Measurements from ENCODE around the gene SLC37A1. TPM values are rescaled to one million over a fixed set of nuclear protein-coding genes. Genes with fewer than 3 reads are reported as not detected.

The SLC37A1 gene
- total and polyA plus RNA-seq, 2 of the 13 experiments (the other 11 are each of a cell fraction or from before 2014, with no cell fraction given), result 0.22 to 0.40 TPM

DNA sequence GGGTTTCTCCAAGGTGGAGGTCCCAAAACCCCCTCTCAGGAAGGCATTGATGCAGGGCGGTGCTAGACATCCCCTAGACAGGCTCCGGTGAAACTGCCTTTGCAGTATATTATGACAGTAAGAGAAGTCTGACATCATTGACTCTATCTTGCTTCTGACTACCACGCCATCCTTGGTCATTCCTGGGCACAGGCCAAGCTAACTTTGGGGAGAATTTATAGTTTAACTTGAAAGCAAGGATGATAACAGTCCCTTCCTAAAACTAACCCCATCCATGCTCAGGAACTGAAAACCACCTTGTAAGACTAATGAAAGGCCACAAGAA lies 47.9 kb upstream of the SLC37A1 start (continued):
- no peak for TF ChIP-seq PPARG (CRISPR knock-in tag; conservative IDR thresholded peaks at IDR 0.05)
- TF ChIP-seq ZNF30 (CRISPR knock-in tag; IDR thresholded peaks at IDR 0.05), result no peak
- TF ChIP-seq ADNP (CRISPR knock-in tag; IDR thresholded peaks at IDR 0.05), result no peak
- TF ChIP-seq YY1 (IDR thresholded peaks at IDR 0.05; ENCODE audit: insufficient read depth, insufficient replicate concordance, low read depth, low read length), result no peak
- TF ChIP-seq SIX4 (CRISPR knock-in tag; IDR thresholded peaks at IDR 0.05), result no peak
- TF ChIP-seq, protein P1, sequence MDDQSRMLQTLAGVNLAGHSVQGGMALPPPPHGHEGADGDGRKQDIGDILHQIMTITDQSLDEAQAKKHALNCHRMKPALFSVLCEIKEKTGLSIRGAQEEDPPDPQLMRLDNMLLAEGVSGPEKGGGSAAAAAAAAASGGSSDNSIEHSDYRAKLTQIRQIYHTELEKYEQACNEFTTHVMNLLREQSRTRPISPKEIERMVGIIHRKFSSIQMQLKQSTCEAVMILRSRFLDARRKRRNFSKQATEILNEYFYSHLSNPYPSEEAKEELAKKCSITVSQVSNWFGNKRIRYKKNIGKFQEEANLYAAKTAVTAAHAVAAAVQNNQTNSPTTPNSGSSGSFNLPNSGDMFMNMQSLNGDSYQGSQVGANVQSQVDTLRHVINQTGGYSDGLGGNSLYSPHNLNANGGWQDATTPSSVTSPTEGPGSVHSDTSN (CRISPR knock-in tag; IDR thresholded peaks at IDR 0.05; ENCODE audit: borderline replicate concordance), result no peak
- TF ChIP-seq, protein P2, sequence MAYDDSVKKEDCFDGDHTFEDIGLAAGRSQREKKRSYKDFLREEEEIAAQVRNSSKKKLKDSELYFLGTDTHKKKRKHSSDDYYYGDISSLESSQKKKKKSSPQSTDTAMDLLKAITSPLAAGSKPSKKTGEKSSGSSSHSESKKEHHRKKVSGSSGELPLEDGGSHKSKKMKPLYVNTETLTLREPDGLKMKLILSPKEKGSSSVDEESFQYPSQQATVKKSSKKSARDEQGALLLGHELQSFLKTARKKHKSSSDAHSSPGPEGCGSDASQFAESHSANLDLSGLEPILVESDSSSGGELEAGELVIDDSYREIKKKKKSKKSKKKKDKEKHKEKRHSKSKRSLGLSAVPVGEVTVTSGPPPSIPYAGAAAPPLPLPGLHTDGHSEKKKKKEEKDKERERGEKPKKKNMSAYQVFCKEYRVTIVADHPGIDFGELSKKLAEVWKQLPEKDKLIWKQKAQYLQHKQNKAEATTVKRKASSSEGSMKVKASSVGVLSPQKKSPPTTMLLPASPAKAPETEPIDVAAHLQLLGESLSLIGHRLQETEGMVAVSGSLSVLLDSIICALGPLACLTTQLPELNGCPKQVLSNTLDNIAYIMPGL (CRISPR knock-in tag; IDR thresholded peaks at IDR 0.05; ENCODE audit: borderline replicate concordance in 1 of 2, low read depth in 1 of 2), result no peak
- TF ChIP-seq ZNF121 (CRISPR knock-in tag; IDR thresholded peaks at IDR 0.05), result no peak
- TF ChIP-seq ZNF629 (CRISPR knock-in tag; conservative IDR thresholded peaks at IDR 0.05), result no peak

DNA sequence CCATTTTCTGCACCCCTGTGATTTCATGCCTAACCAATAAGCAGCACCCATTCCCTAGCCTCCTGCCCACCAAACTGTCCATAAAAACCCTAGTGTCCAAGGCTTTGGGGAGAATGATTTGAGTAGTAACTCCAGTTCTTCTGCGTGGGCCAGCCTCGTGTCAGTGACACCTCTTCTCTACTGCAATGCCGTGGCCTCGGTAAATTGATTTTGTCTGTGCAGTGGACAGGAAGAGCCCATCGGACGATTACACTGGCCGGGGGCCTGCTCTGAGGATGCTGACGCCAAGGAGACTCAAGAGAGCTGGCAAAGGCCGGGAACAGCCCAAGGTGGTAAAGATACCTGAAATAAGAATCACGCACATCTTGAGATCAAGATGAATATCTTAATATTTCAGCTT lies 47.0 kb upstream of the SLC37A1 start:
- Histone ChIP-seq H3K9ac (ENCODE audit: insufficient read depth, low read depth, low read length) (no peak overlapping the region), H3K36me3 (replicated peaks in 1 of 2; ENCODE audit: control insufficient read depth in 1 of 2, insufficient read depth in 2 of 2, low read length in 2 of 2) (no peaks in the 10 kb centered on the region), H3K27ac (ENCODE audit: extremely low read length, insufficient read depth, low read length) (no peak overlapping the region), H3K4me3 (replicated peaks in 1 of 3; ENCODE audit: insufficient read depth in 1 of 3, low read depth in 2 of 3, low read length in 3 of 3) (no peak overlapping the region), H3K9me3 (ENCODE audit: low read length) (no peaks in the 10 kb centered on the region), H2AFZ (ENCODE audit: low read length) (no peak overlapping the region), H3K27me3 (ENCODE audit: control insufficient read depth in 1 of 2, insufficient read depth in 2 of 2, low read length in 2 of 2) (no peaks in the 10 kb centered on the region), H3K79me2 (ENCODE audit: insufficient read depth, low read length) (no peaks in the 10 kb centered on the region), H4K20me1 (ENCODE audit: insufficient read depth, low read length) (no peaks in the 10 kb centered on the region), H3K4me2 (ENCODE audit: low read depth, low read length) (no peak overlapping the region), H3K4me1 (ENCODE audit: insufficient read depth, low read length) (peaks cover 16% of the 10 kb centered on the region)
- DNase-seq (ENCODE audit: low spot score) (no peak), FAIRE-seq (no peak), ATAC-seq (no peak)
- in situ Hi-C loops (cut with HindIII; ENCODE audit: extremely low pct_ligation_motif_present, low pct_unique_long_range_greater_than_20kb), result no loop called here
- TF ChIP-seq HDAC2 (CRISPR knock-in tag; IDR thresholded peaks at IDR 0.05) (no peak), KLF6 (CRISPR knock-in tag; IDR thresholded peaks at IDR 0.05) (no peak), ZBTB42 (CRISPR knock-in tag; IDR thresholded peaks at IDR 0.05) (no peak), ZNF225 (CRISPR knock-in tag; IDR thresholded peaks at IDR 0.05) (no peak), ZSCAN31 (CRISPR knock-in tag; IDR thresholded peaks at IDR 0.05; ENCODE audit: low read depth) (no peak)
- TF ChIP-seq, protein P3, sequence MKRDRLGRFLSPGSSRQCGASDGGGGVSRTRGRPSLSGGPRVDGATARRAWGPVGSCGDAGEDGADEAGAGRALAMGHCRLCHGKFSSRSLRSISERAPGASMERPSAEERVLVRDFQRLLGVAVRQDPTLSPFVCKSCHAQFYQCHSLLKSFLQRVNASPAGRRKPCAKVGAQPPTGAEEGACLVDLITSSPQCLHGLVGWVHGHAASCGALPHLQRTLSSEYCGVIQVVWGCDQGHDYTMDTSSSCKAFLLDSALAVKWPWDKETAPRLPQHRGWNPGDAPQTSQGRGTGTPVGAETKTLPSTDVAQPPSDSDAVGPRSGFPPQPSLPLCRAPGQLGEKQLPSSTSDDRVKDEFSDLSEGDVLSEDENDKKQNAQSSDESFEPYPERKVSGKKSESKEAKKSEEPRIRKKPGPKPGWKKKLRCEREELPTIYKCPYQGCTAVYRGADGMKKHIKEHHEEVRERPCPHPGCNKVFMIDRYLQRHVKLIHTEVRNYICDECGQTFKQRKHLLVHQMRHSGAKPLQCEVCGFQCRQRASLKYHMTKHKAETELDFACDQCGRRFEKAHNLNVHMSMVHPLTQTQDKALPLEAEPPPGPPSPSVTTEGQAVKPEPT (CRISPR knock-in tag; IDR thresholded peaks at IDR 0.05; ENCODE audit: low read depth), result no peak
- 66% methylated on average over 10 of the region's 10 CpGs for WGBS (ENCODE audit: low lambda C conversion rate)
- POLR2A ChIA-PET, result no interaction called here
- no TSS peak for BruUV-seq (replicated peaks)
- intact Hi-C loops (cut with micrococcal nuclease; ENCODE audit: unreplicated experiment), result no loop called here
- CTCF ChIA-PET (ENCODE audit: low intra/inter-chr PET ratio, low total read pairs), result no interaction called here

Measured in HepG2 (cell line).